HEK293T (cell line): ENCODE results near the gene GOLGB1.
A peak's percentile ranks its signal among the peaks of the same experiment; 100 is the strongest.

ENCODE experiments used
- CTCF ChIA-PET: fragments of 350-600 bp; formaldehyde crosslinking; extraction: SDS; loops from one replicate; lab custom pipeline; 2021; ENCODE audit warnings: antibody characterized with exemption, inconsistent platforms; lab: Yijun Ruan, JAX
- POLR2A ChIA-PET: fragments of 350-600 bp; formaldehyde crosslinking; extraction: SDS; loops from one replicate; lab custom pipeline; 2020; ENCODE audit warnings: antibody characterized with exemption, inconsistent platforms; lab: Yijun Ruan, JAX
- DNase-seq: peaks from one replicate; pipeline ENCODE4 v3.0.0; 2012; ENCODE audit warnings: mixed read lengths; ENCODE audit errors: extremely low spot score
- ARNT ChIP-seq: fragments of 450-650 bp; IDR thresholded peaks from 2 replicates; pipeline ENCODE4 v1.6.1; 2017; ENCODE audit warnings: mild to moderate bottlenecking
- BHLHE40 ChIP-seq: fragments of 450-650 bp; IDR thresholded peaks from 2 replicates; pipeline ENCODE4 v1.6.1; 2016; ENCODE audit warnings: mild to moderate bottlenecking, moderate library complexity, borderline replicate concordance
- CTBP1 ChIP-seq: fragments of 450-650 bp; IDR thresholded peaks from 2 replicates; pipeline ENCODE4 v1.6.1; 2016; ENCODE audit warnings: borderline replicate concordance
- ELF4 ChIP-seq: fragments of 450-650 bp; IDR thresholded peaks from 2 replicates; pipeline ENCODE4 v1.6.1; 2017; ENCODE audit warnings: antibody characterized with exemption
- FOXA1 ChIP-seq: fragments of 450-650 bp; IDR thresholded peaks from 2 replicates; pipeline ENCODE4 v1.6.1; 2016; ENCODE audit warnings: mild to moderate bottlenecking
- FOXK2 ChIP-seq: fragments of 450-650 bp; IDR thresholded peaks from 2 replicates; pipeline ENCODE4 v1.6.1; 2016; ENCODE audit warnings: mild to moderate bottlenecking
- FOXM1 ChIP-seq: fragments of 450-650 bp; IDR thresholded peaks from 2 replicates; pipeline ENCODE4 v1.6.1; 2017; ENCODE audit warnings: mild to moderate bottlenecking, borderline replicate concordance
- HDGF ChIP-seq: fragments of 450-650 bp; IDR thresholded peaks from 2 replicates; pipeline ENCODE4 v1.6.1; 2017; ENCODE audit warnings: antibody characterized with exemption, borderline replicate concordance
- L3MBTL2 ChIP-seq: fragments of 450-650 bp; conservative IDR thresholded peaks from 2 replicates; pipeline ENCODE4 v1.6.1; 2016; ENCODE audit warnings: mild to moderate bottlenecking
- LEF1 ChIP-seq: fragments of 450-650 bp; IDR thresholded peaks from 2 replicates; pipeline ENCODE4 v1.6.1; 2017; ENCODE audit warnings: mild to moderate bottlenecking, borderline replicate concordance
- NFRKB ChIP-seq: fragments of 450-650 bp; IDR thresholded peaks from 2 replicates; pipeline ENCODE4 v1.6.1; 2016; ENCODE audit warnings: mild to moderate bottlenecking, moderate library complexity
- SP1 ChIP-seq: fragments of 450-650 bp; IDR thresholded peaks from 2 replicates; pipeline ENCODE4 v1.6.1; 2017
- SUZ12 ChIP-seq: fragments of 450-650 bp; IDR thresholded peaks from 2 replicates; pipeline ENCODE4 v1.6.1; 2016; ENCODE audit warnings: mild to moderate bottlenecking
- TARDBP ChIP-seq: fragments of 450-650 bp; IDR thresholded peaks from 2 replicates; pipeline ENCODE4 v1.6.1; 2016
- ZNF384 ChIP-seq: fragments of 450-650 bp; IDR thresholded peaks from 2 replicates; pipeline ENCODE4 v1.6.1; 2016
- TF ChIP-seq, protein P1 (sequence below): fragments of 450-650 bp; IDR thresholded peaks from 2 replicates; pipeline ENCODE4 v1.6.1; 2016

Gene GOLGB1

DNA sequence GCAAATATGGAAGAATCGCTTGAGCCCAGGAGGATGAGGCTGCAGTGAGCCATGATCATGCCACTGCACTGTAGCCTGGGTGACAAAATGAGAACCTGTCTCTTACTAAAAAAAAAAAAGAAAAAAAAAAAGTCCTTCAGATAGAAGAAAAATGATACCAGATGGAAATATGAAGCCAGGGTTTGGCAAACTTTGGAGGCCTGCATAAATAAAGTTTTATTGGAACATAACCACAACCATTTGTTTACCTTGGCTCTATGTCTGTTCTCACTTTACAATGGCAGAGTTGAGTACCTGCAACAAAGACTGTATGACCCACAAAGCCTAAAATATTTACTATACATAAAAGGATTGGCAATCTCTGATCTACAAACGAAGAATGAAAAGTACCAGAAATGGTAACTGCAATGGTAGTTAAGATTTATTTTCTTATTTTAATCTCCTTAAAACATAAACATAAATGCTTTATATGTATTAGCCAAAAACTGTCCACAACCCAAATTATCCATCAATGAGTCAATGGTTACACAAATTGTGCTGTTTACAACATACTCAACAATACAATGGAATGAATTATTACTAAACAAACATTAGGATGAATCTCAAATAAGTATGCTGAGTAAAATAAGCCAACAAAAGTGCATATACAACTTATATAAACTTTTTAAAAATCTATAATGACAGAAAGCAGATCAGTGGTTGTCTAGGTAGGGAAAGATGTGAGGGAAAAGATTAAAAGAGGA lies 41.8 kb downstream of the GOLGB1 start:
- POLR2A ChIA-PET = no interaction called here
- no peak for DNase-seq
- TF ChIP-seq ZNF384 (peak; percentile 63; the same call in 1 of the 2 replicates), HDGF (no peak), FOXM1 (no peak), LEF1 (no peak), FOXA1 (no peak), TARDBP (no peak)
- CTCF ChIA-PET = no interaction called here

DNA sequence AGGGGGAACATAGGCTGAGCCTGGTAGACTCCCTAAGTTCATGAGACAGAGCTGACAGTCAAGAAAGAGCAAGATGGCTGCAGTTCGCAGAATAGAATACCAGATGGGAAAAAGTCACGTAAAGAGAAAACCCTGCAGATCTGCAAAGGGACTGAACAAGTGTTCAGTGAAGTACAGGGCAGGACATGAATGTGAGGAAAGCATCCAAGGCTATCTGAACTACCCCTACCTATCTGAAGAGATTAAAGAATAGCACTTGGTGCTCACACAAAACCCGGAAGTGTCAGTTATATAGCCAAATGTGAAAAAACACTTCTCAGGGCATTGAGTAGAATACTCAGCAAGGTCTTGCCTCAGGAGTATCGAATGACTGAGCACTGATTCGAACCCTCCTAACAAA lies 44.0 kb downstream of the GOLGB1 start:
- DNase-seq = no peak
- ChIA-PET POLR2A (no interaction called here), CTCF (no interaction called here)
- no peak for TF ChIP-seq NFRKB
- TF ChIP-seq BHLHE40 = no peak
- TF ChIP-seq CTBP1 = no peak
- no peak for TF ChIP-seq HDGF

DNA sequence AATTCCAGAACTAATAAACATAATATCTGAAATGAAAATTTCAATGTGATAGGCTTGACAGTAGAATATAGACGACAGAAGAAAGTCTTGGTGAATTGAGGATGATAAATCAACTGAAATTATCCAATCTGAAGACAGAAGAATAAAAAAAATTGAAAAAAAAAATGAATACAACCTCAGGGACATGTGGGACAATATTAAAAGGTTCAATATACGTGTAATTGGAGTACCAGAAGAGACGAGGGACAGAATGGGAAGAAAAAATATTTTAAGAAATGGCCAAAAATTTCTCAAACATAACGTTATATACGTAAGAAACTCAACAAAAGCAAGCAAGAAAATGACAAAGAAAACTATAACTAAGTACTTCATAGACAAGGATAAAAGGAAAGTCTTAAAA lies 45.6 kb downstream of the GOLGB1 start:
- ChIA-PET POLR2A (no interaction called here), CTCF (no interaction called here)
- no peak for DNase-seq
- TF ChIP-seq FOXA1 (no peak), ARNT (no peak), BHLHE40 (no peak), HDGF (no peak), L3MBTL2 (no peak), LEF1 (no peak)

DNA sequence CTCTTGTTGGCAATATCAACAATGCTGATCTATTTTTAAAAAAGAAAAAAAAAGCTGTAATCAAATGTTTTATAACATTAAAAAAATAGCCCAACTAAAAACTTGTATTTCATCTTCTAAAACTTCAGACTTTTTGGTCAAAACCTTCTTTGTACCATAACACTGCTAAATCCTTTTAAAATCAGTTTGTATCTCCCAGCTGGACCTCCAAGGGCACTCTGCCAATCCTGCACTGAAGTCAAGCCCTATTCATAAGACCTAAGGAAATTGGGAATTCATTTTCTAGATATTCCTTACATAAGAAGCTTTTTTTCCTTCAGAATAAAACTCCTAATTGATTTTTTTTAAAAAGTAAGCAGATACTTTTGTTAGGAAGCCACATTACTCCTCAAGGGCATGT lies 50.6 kb downstream of the GOLGB1 start:
- CTCF ChIA-PET = no interaction called here
- DNase-seq = no peak
- TF ChIP-seq SUZ12 (no peak), HDGF (no peak), FOXK2 (no peak), CTBP1 (no peak), ZNF384 (no peak), NFRKB (no peak), FOXM1 (no peak), L3MBTL2 (no peak), ELF4 (no peak)
- POLR2A ChIA-PET = no interaction called here

DNA sequence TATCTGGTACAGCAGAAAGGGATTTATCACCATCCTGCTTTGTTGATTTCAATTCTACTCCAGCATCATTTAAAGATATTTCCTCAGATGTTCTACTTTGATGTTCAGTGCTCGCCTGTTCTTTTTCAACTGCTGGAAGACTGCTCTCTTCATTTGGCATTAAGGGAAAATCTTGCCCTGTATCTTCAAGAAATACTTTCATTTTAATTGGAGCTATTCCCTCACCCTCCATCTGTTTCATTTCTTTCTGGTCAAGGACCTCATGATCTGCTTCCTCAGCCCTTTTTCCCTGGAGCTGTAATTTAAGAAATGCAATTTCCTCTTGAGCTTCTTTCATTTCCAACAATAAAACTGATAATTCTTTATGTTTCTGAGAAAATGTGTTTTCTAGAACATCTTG lies 51.1 kb downstream of the GOLGB1 start:
- ChIA-PET POLR2A (no interaction called here), CTCF (no interaction called here)
- no peak for DNase-seq
- TF ChIP-seq ARNT = no peak
- no peak for TF ChIP-seq ELF4
- no peak for TF ChIP-seq FOXK2
- no peak for TF ChIP-seq TARDBP
- TF ChIP-seq SUZ12 = no peak
- TF ChIP-seq LEF1 = no peak
- no peak for TF ChIP-seq FOXM1
- TF ChIP-seq SP1 = no peak
- TF ChIP-seq CTBP1 = no peak
- TF ChIP-seq, protein P1, sequence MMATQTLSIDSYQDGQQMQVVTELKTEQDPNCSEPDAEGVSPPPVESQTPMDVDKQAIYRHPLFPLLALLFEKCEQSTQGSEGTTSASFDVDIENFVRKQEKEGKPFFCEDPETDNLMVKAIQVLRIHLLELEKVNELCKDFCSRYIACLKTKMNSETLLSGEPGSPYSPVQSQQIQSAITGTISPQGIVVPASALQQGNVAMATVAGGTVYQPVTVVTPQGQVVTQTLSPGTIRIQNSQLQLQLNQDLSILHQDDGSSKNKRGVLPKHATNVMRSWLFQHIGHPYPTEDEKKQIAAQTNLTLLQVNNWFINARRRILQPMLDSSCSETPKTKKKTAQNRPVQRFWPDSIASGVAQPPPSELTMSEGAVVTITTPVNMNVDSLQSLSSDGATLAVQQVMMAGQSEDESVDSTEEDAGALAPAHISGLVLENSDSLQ = no peak
- TF ChIP-seq HDGF = no peak

DNA sequence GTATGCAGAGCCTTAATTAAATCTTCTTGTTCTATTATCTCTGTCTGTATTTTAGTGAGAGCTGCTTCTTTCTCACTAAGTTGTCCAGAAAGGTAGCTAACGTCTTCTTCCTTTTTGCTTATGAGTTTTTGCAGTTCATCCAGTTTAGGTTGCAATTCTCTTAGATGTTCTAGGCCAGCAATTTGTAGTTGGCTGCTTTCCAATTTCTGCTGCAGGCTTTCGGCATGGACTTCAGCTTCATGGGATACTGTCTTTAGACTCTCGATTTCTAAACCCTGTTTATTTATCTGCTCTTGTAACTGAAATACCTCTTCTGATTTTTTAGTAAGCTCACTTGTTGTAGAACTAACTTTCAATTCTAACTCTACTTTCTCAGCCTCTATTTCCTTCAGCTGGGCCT lies 53.4 kb downstream of the GOLGB1 start:
- ChIA-PET POLR2A (no interaction called here), CTCF (interaction anchor here (0.6 kb wide), 1 partner anchor 140 kb away, joined by 3 read pairs; no protein-coding TSS in a partner anchor)
- no peak for TF ChIP-seq LEF1
- no peak for TF ChIP-seq ZNF384
- TF ChIP-seq, protein P1 = no peak
- TF ChIP-seq FOXA1 = no peak
- no peak for TF ChIP-seq CTBP1
- no peak for TF ChIP-seq HDGF
- TF ChIP-seq TARDBP = no peak
- no peak for TF ChIP-seq NFRKB
- no peak for TF ChIP-seq FOXM1
- TF ChIP-seq ELF4 = no peak
- no peak for TF ChIP-seq SUZ12
- TF ChIP-seq ARNT = no peak
- TF ChIP-seq SP1 = no peak
- no peak for TF ChIP-seq FOXK2
- no peak for TF ChIP-seq BHLHE40
- TF ChIP-seq L3MBTL2 = no peak
- DNase-seq = no peak

DNA sequence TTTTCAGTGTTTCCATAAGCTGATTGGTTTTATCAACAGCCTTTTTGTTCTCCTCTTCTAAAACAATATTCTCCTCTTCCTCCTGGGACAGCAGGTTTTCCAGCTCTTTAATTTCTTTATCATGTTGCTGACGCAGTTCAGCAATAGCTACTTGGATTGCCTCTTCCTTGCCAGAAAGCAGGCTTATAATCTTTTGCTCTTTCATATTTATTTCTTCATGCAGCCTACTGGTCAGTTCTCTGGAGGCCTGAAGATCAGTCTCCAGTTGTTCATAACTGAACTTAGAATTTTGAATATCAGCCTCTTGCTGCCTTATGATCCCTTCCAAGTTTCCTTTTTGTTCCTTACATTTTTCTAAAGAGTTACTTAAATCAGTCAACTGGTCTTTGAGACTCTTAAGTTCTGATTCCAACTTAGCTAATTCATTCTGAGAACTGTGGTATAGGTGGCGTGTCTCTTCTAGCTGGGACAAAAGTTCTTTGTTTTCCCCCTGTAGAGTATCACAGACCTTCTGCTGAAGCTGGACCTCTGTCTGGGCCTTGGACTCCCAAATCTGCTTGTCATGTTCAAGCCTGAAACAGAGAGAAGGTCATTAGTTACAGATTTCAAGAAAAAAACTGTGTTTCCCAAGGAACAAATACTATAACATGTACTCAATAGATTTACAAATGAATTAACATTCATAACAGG lies 57.4 kb downstream of the GOLGB1 start:
- TF ChIP-seq SP1 (no peak), CTBP1 (no peak), FOXM1 (no peak), TARDBP (no peak), ARNT (no peak)
- ChIA-PET POLR2A (no interaction called here), CTCF (interaction anchor here (0.6 kb wide), 1 partner anchor 28 kb away, joined by 5 read pairs; no protein-coding TSS in a partner anchor)
- DNase-seq = no peak
